Endothelial cell (in vitro differentiated cells): ENCODE measurements around the gene SP140L. TPM values are rescaled to one million over a fixed set of nuclear protein-coding genes. Genes with fewer than 3 reads are reported as not detected.
"Not testable (repeated sequence)": the region's sequence is repeated elsewhere in the genome, so short reads cannot be mapped to it uniquely, and the experiment has no call there.

ENCODE experiments used
- DNase-seq: peaks from one replicate; pipeline ENCODE4 v3.0.0; 2021; ENCODE audit warnings: low spot score
- H3K27ac Mint-ChIP-seq: one replicate; pipeline ENCODE4 v1.8.0; 2021; ENCODE audit warnings: mixed read lengths, inconsistent platforms; ENCODE audit not compliant: unreplicated experiment
- H3K27me3 Mint-ChIP-seq: one replicate; pipeline ENCODE4 v1.8.0; 2021; ENCODE audit warnings: mild to moderate bottlenecking, moderate library complexity, mixed read lengths, inconsistent platforms; ENCODE audit not compliant: unreplicated experiment
- H3K36me3 Mint-ChIP-seq: one replicate; pipeline ENCODE4 v1.8.0; 2021; ENCODE audit warnings: mild to moderate bottlenecking, low read depth, mixed read lengths, inconsistent platforms; ENCODE audit not compliant: unreplicated experiment
- H3K4me1 Mint-ChIP-seq: one replicate; pipeline ENCODE4 v1.8.0; 2021; ENCODE audit warnings: mild to moderate bottlenecking, mixed read lengths, inconsistent platforms; ENCODE audit not compliant: unreplicated experiment
- H3K4me3 Mint-ChIP-seq: one replicate; pipeline ENCODE4 v1.8.0; 2021; ENCODE audit warnings: mild to moderate bottlenecking, mixed read lengths, inconsistent platforms; ENCODE audit not compliant: unreplicated experiment
- H3K9me3 Mint-ChIP-seq: one replicate; pipeline ENCODE4 v1.8.0; 2021; ENCODE audit warnings: mixed read lengths, inconsistent platforms; ENCODE audit not compliant: unreplicated experiment
- CTCF ChIP-seq: fragments of 200-600 bp; sonication (generic); IDR thresholded peaks from one replicate; pipeline ENCODE4 v1.5.0; 2021; ENCODE audit warnings: antibody characterized with exemption; ENCODE audit not compliant: unreplicated experiment
- long read RNA-seq: library from polyadenylated mRNA; unstranded; transcript quantifications from one replicate; pipeline ENCODE4 v2.0.0, GENCODE V29; 2020; ENCODE audit not compliant: unreplicated experiment
- total RNA-seq: library from RNA; stranded (reverse); fragmentation: NEBNext Ultra II Directional; extraction: Animal tissue kit (Norgen Biotek cat#: 25700); gene quantifications from one replicate; pipeline ENCODE4 v1.2.1, GENCODE V29; 2021; ENCODE audit not compliant: unreplicated experiment

The SP140L gene
- 1.1 TPM for total RNA-seq
- long read RNA-seq, result 0 reads

- Mint-ChIP-seq H3K27me3 (peaks cover 3% of the 10 kb centered on the region), H3K4me1 (peaks cover 2% of the 10 kb centered on the region), H3K27ac (no peak within 1 kb of the TSS), H3K36me3 (peaks cover 9% of the 10 kb centered on the region), H3K9me3 (peaks cover 9% of the 10 kb centered on the region), H3K4me3 (no peak within 1 kb of the TSS)
- no peak for TF ChIP-seq CTCF
- DNase-seq, result no peak
These were observed at the start of gene SP140L for GRCh38 chr2:230326453-230327417. TSS of gene SP140L (plus strand) at chr2:230327193. CDS start at chr2:230327270, 77 bp downstream.

GRCh38 chr2:230282936-230283335 is 44.1 kb upstream of the SP140L start:
- Mint-ChIP-seq H3K36me3 (no peaks in the 10 kb centered on the region), H3K27ac (no peak overlapping the region), H3K27me3 (no peaks in the 10 kb centered on the region), H3K9me3 (no peaks in the 10 kb centered on the region), H3K4me1 (peaks cover 5% of the 10 kb centered on the region), H3K4me3 (no peak overlapping the region)
- DNase-seq, result no peak
- TF ChIP-seq CTCF, result no peak

- no peak for TF ChIP-seq CTCF
- no peak for DNase-seq
- no peaks in the 10 kb centered on the region for H3K9me3 Mint-ChIP-seq
- H3K27ac Mint-ChIP-seq, result no peak overlapping the region
- H3K4me1 Mint-ChIP-seq, result peaks cover 5% of the 10 kb centered on the region
- H3K4me3 Mint-ChIP-seq, result no peak overlapping the region
- H3K36me3 Mint-ChIP-seq, result no peaks in the 10 kb centered on the region
- no peaks in the 10 kb centered on the region for H3K27me3 Mint-ChIP-seq
These were observed 40.9 kb upstream of the SP140L start for GRCh38 chr2:230286048-230286447.

- H3K36me3 Mint-ChIP-seq, DNase-seq, H3K9me3 Mint-ChIP-seq, H3K27ac Mint-ChIP-seq, H3K27me3 Mint-ChIP-seq, H3K4me1 Mint-ChIP-seq, H3K4me3 Mint-ChIP-seq: not testable (repeated sequence)
These were observed 37.7 kb upstream of the SP140L start for GRCh38 chr2:230289311-230289710.

- Mint-ChIP-seq H3K27me3 (no peaks in the 10 kb centered on the region), H3K4me3 (no peak overlapping the region), H3K36me3 (no peaks in the 10 kb centered on the region), H3K4me1 (no peaks in the 10 kb centered on the region), H3K9me3 (no peaks in the 10 kb centered on the region), H3K27ac (no peak overlapping the region)
- DNase-seq, result no peak
- TF ChIP-seq CTCF, result no peak
These were observed 31.8 kb upstream of the SP140L start for GRCh38 chr2:230295192-230295591.
